Measurements from ENCODE around the gene SYNGR1.

Gene SYNGR1

DNA sequence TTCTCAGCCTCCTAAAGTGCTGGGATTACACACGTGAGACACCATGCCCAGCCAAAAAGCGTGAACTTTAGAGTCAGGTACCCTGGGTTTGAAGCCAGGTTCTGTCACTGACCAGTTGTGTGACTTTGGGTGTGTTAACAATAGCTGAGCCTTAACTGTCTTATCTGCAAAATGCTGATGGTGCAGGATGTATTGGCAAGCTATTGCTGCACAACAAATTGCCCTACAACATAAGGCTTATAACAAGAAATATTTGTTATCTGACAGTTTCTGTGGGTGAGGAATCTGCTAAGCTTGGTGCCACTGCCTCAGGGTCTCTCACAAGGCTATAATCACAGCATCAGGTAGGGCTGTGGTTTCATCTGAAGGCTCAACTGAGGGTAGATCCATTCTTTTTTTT is 21.9 kb downstream of the SYNGR1 start:
- Histone ChIP-seq H3K9me3 (ENCODE audit: control insufficient read depth, insufficient read depth, low read length) (no peaks in the 10 kb centered on the region), H3K4me1 (ENCODE audit: control insufficient read depth, insufficient read depth, low read length) (peaks cover 5% of the 10 kb centered on the region; the same call in 1 of the 2 replicates), H3K4me3 (ENCODE audit: low read length) (no peak overlapping the region), H3K27me3 (ENCODE audit: control insufficient read depth, insufficient read depth, low read length) (no peaks in the 10 kb centered on the region), H3K27ac (ENCODE audit: low read length) (no peak overlapping the region), H3K36me3 (ENCODE audit: control insufficient read depth, insufficient read depth, low read length) (no peaks in the 10 kb centered on the region)
- no peak for DNase-seq (ENCODE audit: low read depth, low spot score)
- no CpG with 5 or more reads among the region's 2 CpGs for WGBS (ENCODE audit: insufficient coverage, insufficient read length)

DNA sequence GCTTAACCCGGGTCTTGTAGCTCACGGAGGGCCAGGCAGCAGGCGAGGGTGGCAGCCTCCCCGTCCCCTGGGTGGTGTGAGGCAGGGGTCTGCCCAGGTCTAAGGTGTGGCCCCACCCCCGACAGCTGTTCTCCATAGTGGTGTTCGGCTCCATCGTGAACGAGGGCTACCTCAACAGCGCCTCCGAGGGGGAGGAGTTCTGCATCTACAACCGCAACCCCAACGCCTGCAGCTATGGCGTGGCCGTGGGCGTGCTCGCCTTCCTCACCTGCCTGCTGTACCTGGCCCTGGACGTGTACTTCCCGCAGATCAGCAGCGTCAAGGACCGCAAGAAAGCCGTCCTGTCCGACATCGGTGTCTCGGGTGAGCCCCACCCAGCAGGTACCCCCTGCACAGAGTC is 24.4 kb downstream of the SYNGR1 start:
- Histone ChIP-seq H3K9me3 (ENCODE audit: control insufficient read depth, insufficient read depth, low read length) (no peaks in the 10 kb centered on the region), H3K4me3 (ENCODE audit: low read length) (no peak overlapping the region), H3K27ac (ENCODE audit: low read length) (no peak overlapping the region), H3K4me1 (ENCODE audit: control insufficient read depth, insufficient read depth, low read length) (peaks cover 4% of the 10 kb centered on the region; the same call in 1 of the 2 replicates), H3K36me3 (ENCODE audit: control insufficient read depth, insufficient read depth, low read length) (no peaks in the 10 kb centered on the region), H3K27me3 (ENCODE audit: control insufficient read depth, insufficient read depth, low read length) (no peaks in the 10 kb centered on the region)
- no CpG with 5 or more reads among the region's 24 CpGs for WGBS (ENCODE audit: insufficient coverage, insufficient read length)
- no peak for DNase-seq (ENCODE audit: low read depth, low spot score)

DNA sequence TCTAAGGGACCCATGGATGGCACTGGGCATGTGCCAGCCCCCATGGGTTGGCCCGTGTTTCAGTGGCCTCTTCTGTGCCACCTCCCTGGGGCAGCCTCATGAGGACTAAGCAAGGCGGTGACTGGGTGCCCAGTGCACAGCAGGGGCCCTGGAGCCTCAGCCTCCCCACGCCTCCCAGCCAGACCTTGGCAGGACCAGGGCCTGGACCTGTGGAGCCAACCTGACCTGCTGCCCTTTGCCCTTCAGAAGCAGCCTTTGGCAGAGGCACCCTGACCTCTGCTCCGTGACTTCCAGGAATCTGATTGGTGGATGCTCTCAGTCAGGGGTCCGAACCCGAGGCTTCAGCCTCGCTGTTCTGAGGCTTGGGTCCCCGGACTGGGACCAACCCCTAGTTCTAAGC is 25.0 kb downstream of the SYNGR1 start:
- WGBS (ENCODE audit: insufficient coverage, insufficient read length): no CpG with 5 or more reads among the region's 8 CpGs
- no peak overlapping the region for H3K27ac ChIP-seq (ENCODE audit: low read length)
- DNase-seq (ENCODE audit: low read depth, low spot score): no peak

DNA sequence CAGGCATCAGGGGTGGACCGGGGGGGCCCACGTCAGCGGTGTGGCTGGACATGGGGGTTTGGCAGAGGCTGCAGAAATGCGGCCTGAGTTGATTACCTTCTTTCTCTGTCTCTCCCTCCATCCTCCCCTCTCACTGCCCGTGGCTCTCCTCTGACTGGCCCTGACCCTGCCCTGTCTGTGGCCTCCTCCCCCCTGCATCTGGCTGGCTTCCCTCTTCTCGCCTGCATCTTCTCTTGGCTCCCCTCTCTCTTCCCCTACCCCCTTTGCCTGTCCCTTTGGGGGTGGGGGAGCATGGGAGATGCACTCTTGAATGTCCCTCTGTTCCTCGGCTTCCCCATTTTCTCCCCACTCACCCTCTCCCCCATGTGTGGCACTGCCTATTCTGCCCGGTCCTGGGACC is 25.9 kb downstream of the SYNGR1 start:
- Histone ChIP-seq H3K27me3 (ENCODE audit: control insufficient read depth, insufficient read depth, low read length) (no peaks in the 10 kb centered on the region), H3K4me3 (ENCODE audit: low read length) (no peak overlapping the region), H3K27ac (ENCODE audit: low read length) (no peak overlapping the region), H3K36me3 (ENCODE audit: control insufficient read depth, insufficient read depth, low read length) (no peaks in the 10 kb centered on the region), H3K4me1 (ENCODE audit: control insufficient read depth, insufficient read depth, low read length) (peaks cover 4% of the 10 kb centered on the region; the same call in 1 of the 2 replicates), H3K9me3 (ENCODE audit: control insufficient read depth, insufficient read depth, low read length) (no peaks in the 10 kb centered on the region)
- no CpG with 5 or more reads among the region's 8 CpGs for WGBS (ENCODE audit: insufficient coverage, insufficient read length)
- DNase-seq (ENCODE audit: low read depth, low spot score): no peak

More for the DNA sequence above, 25.0 kb downstream of the SYNGR1 start:
- H3K4me1 ChIP-seq (ENCODE audit: control insufficient read depth, insufficient read depth, low read length): peaks cover 4% of the 10 kb centered on the region; the same call in 1 of the 2 replicates
- H3K36me3 ChIP-seq (ENCODE audit: control insufficient read depth, insufficient read depth, low read length): no peaks in the 10 kb centered on the region
- no peaks in the 10 kb centered on the region for H3K9me3 ChIP-seq (ENCODE audit: control insufficient read depth, insufficient read depth, low read length)
- H3K27me3 ChIP-seq (ENCODE audit: control insufficient read depth, insufficient read depth, low read length): no peaks in the 10 kb centered on the region
- no peak overlapping the region for H3K4me3 ChIP-seq (ENCODE audit: low read length)

DNA sequence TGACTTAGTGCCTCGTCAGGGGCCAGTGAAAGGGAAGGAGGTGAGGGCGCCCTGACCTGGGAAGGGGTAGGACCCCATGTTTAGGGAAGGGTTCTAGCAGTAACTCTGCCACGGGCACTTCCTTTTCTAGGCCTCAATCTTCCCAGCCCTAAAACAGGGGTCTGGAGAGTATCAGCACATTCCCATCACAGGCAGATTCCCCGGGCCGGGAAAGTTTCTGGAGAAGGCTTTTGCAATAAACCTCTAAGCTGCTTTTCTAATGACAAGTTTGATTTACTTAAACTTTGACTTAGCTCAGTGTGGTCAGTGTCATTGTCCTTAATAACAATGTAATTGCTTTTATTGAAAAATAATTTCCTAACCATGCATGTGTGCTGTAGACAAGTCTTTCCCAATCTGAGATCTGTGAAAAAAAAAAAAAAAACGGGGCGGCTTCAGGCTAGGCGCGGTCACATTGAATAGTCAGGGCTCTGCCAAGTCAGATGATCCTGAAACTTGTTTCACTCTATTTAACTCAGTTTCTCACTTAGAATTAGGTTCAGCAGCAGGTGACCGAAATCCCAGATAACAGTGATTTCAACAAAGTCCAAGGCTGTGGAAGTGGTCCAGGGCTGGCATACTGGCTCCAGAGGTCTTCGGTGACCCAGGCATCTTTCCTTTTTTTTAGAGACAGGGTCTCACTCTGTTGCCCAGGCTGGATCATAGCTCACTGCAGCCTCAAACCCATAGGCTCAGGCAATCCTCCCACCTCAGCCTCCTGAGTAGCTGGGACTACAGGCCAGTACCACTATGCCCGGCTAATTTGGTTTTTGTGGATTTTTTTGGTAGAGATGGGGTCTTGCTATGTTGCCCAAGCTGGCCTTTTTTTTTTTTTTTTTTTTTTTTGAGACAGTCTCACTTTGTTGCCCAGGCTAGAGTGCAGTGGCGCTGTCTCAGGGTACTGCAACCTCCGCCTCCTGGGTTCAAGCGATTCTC is 30.3 kb downstream of the SYNGR1 start:
- H3K9me3 ChIP-seq (ENCODE audit: control insufficient read depth, insufficient read depth, low read length): no peaks in the 10 kb centered on the region
- H3K27ac ChIP-seq (ENCODE audit: low read length): no peak overlapping the region
- H3K4me1 ChIP-seq (ENCODE audit: control insufficient read depth, insufficient read depth, low read length): peaks cover 5% of the 10 kb centered on the region; the same call in 1 of the 2 replicates
- no peak overlapping the region for H3K4me3 ChIP-seq (ENCODE audit: low read length)
- DNase-seq (ENCODE audit: low read depth, low spot score): no peak
- no peaks in the 10 kb centered on the region for H3K27me3 ChIP-seq (ENCODE audit: control insufficient read depth, insufficient read depth, low read length)
- WGBS (ENCODE audit: insufficient coverage, insufficient read length): no CpG with 5 or more reads among the region's 15 CpGs
- H3K36me3 ChIP-seq (ENCODE audit: control insufficient read depth, insufficient read depth, low read length): no peaks in the 10 kb centered on the region

DNA sequence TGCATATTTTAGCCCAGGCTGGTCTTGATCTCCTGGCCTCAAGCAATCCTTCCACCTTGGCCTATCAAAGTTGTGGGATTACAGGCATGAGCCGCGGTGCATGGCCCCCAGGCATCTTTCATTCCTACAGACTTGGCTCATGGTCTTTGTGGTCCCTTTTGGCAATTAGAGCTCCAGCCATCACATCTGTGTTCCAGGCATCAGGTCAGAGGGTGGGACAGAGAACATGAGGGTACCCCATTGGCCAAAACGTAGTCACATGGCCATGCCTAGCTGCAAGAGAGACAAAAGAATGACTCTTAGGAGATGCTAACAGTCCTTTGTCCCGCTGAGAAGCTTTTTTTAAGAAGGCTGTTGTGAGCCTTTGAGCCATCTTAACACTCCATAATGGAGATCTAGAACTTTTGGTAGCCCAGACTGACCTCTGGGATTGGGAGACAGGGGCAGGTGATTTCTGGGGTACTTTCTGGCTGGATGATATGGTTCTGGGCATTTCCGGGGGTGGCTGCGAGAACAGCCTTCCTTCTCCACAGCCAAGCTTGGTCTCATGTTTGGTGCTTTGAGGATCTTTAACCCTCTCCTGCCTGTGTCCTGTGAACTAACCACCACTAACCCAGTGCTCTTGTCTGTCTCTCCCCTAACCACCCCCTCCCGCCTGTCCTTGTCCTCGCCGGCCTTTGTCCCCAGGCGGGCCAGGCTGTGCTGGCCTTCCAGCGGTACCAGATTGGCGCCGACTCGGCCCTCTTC is 31.4 kb downstream of the SYNGR1 start:
- no peak for DNase-seq (ENCODE audit: low read depth, low spot score)
- Histone ChIP-seq H3K9me3 (ENCODE audit: control insufficient read depth, insufficient read depth, low read length) (no peaks in the 10 kb centered on the region), H3K4me3 (ENCODE audit: low read length) (no peak overlapping the region), H3K27me3 (ENCODE audit: control insufficient read depth, insufficient read depth, low read length) (no peaks in the 10 kb centered on the region), H3K4me1 (ENCODE audit: control insufficient read depth, insufficient read depth, low read length) (peaks cover 5% of the 10 kb centered on the region; the same call in 1 of the 2 replicates), H3K27ac (ENCODE audit: low read length) (no peak overlapping the region), H3K36me3 (ENCODE audit: control insufficient read depth, insufficient read depth, low read length) (no peaks in the 10 kb centered on the region)
- WGBS (ENCODE audit: insufficient coverage, insufficient read length): no CpG with 5 or more reads among the region's 14 CpGs

DNA sequence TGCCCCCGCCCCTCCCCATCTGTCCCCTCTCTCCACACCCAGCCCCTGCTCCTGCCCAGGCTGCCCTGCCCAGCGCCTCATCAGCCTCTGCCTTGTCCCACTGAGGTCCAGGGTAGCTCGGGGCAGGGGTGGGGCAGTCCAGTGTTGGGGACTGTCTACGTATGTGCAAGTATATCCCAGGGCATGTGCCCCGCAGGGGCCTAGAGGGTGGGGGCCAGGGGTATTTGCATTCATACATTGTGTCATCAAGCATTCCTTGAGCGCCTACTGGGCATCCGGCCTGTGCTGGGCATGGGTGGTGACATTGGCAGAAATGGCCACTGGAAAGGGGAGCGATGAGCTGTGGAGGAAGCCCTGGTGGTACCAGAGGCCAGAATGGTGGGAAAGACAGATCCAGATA is 32.1 kb downstream of the SYNGR1 start:
- Histone ChIP-seq H3K4me1 (ENCODE audit: control insufficient read depth, insufficient read depth, low read length) (peaks cover 5% of the 10 kb centered on the region; the same call in 1 of the 2 replicates), H3K27ac (ENCODE audit: low read length) (no peak overlapping the region), H3K4me3 (ENCODE audit: low read length) (no peak overlapping the region), H3K27me3 (ENCODE audit: control insufficient read depth, insufficient read depth, low read length) (no peaks in the 10 kb centered on the region), H3K36me3 (ENCODE audit: control insufficient read depth, insufficient read depth, low read length) (no peaks in the 10 kb centered on the region), H3K9me3 (ENCODE audit: control insufficient read depth, insufficient read depth, low read length) (no peaks in the 10 kb centered on the region)
- no peak for DNase-seq (ENCODE audit: low read depth, low spot score)
- WGBS (ENCODE audit: insufficient coverage, insufficient read length): no CpG with 5 or more reads among the region's 8 CpGs

DNA sequence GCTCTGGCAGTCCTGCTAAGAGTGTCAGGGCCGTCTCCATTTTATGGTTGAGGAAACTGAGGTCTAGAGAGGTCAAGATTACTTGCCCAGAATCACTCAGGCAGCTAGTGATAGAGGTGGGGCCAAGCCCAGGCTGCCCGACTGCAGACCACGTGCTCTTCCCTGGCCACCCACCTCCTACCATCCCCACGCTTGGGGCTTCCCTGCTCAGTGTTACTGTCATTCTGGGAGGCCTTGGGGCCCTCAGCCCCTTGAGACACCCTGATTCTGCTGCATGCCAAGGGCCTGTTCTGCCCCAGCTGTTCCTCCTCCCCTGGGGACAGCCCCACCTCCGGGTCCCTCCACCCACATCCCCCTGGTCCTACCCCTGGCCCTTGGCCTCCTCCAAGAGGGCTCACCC is 32.6 kb downstream of the SYNGR1 start:
- H3K27ac ChIP-seq (ENCODE audit: low read length): no peak overlapping the region
- peaks cover 5% of the 10 kb centered on the region; the same call in 1 of the 2 replicates for H3K4me1 ChIP-seq (ENCODE audit: control insufficient read depth, insufficient read depth, low read length)
- no peak for DNase-seq (ENCODE audit: low read depth, low spot score)
- WGBS (ENCODE audit: insufficient coverage, insufficient read length): no CpG with 5 or more reads among the region's 5 CpGs
- no peaks in the 10 kb centered on the region for H3K9me3 ChIP-seq (ENCODE audit: control insufficient read depth, insufficient read depth, low read length)
- H3K4me3 ChIP-seq (ENCODE audit: low read length): no peak overlapping the region
- no peaks in the 10 kb centered on the region for H3K27me3 ChIP-seq (ENCODE audit: control insufficient read depth, insufficient read depth, low read length)
- H3K36me3 ChIP-seq (ENCODE audit: control insufficient read depth, insufficient read depth, low read length): no peaks in the 10 kb centered on the region

DNA sequence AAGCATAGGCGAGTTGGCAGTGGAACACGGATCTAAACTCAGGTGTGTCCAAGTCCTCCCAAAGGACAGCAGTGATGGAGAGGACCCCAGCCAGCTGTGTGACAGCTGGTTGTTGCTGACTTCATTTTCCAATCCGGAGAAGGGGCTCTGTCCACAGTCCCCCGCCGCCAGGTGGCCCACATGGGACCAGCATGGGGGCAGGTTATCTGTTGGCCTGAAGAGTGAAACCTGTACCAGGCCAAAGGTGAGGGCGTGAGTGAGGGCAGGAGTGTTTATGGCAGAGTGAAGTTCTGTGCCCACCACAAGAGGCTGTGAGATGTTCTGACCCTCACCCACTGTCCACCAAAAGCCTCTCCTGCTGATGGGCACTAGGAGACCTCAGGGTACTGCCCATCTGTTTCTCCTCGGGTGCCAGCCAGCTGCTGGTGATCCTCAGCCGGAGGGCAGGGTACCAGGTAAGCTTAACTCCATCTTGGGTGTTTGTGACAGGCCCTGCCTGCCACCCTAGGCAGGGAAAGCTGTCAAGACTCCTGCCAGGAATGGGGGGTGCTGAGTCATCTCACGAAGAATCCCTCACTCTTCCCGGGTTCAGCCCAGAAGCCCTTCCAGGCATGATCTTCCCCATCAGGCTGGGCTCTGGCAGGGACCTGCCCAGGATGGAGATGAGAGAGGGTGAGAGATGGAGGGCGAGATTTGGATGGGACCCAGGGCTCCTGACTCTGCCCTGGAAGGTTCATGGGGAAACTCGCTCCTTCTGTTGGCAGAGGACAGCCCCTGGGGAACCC is 34.2 kb downstream of the SYNGR1 start:
- H3K27me3 ChIP-seq (ENCODE audit: control insufficient read depth, insufficient read depth, low read length): peaks cover 2% of the 10 kb centered on the region; the same call in 1 of the 2 replicates
- H3K27ac ChIP-seq (ENCODE audit: low read length): no peak overlapping the region
- DNase-seq (ENCODE audit: low read depth, low spot score): no peak
- H3K4me1 ChIP-seq (ENCODE audit: control insufficient read depth, insufficient read depth, low read length): peaks cover 5% of the 10 kb centered on the region; the same call in 1 of the 2 replicates
- no peaks in the 10 kb centered on the region for H3K36me3 ChIP-seq (ENCODE audit: control insufficient read depth, insufficient read depth, low read length)
- no CpG with 5 or more reads among the region's 12 CpGs for WGBS (ENCODE audit: insufficient coverage, insufficient read length)
- no peak overlapping the region for H3K4me3 ChIP-seq (ENCODE audit: low read length)
- no peaks in the 10 kb centered on the region for H3K9me3 ChIP-seq (ENCODE audit: control insufficient read depth, insufficient read depth, low read length)
